Activated naive CD8-positive, alpha-beta T cell treated with anti-CD3 and anti-CD28 coated beads, Interleukin-2, amount 10 ng/mL, durations not matched to agents 7 days and 5 days (primary cell): ENCODE results near the gene TNFAIP2. TPM values are rescaled to one million over a fixed set of nuclear protein-coding genes. Genes with fewer than 3 reads are reported as not detected.

Source experiments
- ATAC-seq: fragments of 150-1000 bp; cut with Tn5 transposase; one replicate; pipeline ENCODE4 v1.10.0; 2021; ENCODE audit warnings: low read depth, moderate library complexity
- POLR2A ChIA-PET: fragments of 350-600 bp; sonication (Branson Sonifier 250); formaldehyde crosslinking; loops from one replicate; lab custom pipeline; 2021; ENCODE audit warnings: antibody characterized with exemption; lab: Charles Lee
- DNase-seq: peaks from one replicate; pipeline ENCODE4 v3.0.0; 2021
- H3K27ac Mint-ChIP-seq: one replicate; pipeline ENCODE4 v1.8.0; 2022; ENCODE audit warnings: mild to moderate bottlenecking, mixed read lengths
- H3K27me3 Mint-ChIP-seq: one replicate; pipeline ENCODE4 v1.8.0; 2022; ENCODE audit warnings: mild to moderate bottlenecking, moderate library complexity, mixed read lengths
- H3K36me3 Mint-ChIP-seq: one replicate; pipeline ENCODE4 v1.8.0; 2021; ENCODE audit warnings: mild to moderate bottlenecking, mixed read lengths
- H3K4me1 Mint-ChIP-seq: one replicate; pipeline ENCODE4 v1.8.0; 2021; ENCODE audit warnings: mixed read lengths
- H3K4me3 Mint-ChIP-seq: one replicate; pipeline ENCODE4 v1.8.0; 2022; ENCODE audit warnings: mild to moderate bottlenecking, moderate library complexity, mixed read lengths
- H3K9me3 Mint-ChIP-seq: one replicate; pipeline ENCODE4 v1.8.0; 2021; ENCODE audit warnings: mixed read lengths
- total RNA-seq, 2 experiments: library from RNA; stranded (reverse); gene quantifications; one replicate each; pipeline ENCODE4 v1.2.3, GENCODE V29; 2021

Gene TNFAIP2
- total RNA-seq, 2 experiments from 2014 or later = 3.0 TPM

GRCh38 chr14:103135333-103136260, 12.3 kb downstream of the TNFAIP2 start:
- Mint-ChIP-seq H3K4me1 (no peaks in the 10 kb centered on the region), H3K4me3 (no peak overlapping the region), H3K9me3 (no peaks in the 10 kb centered on the region), H3K27me3 (peaks cover 4% of the 10 kb centered on the region), H3K36me3 (no peaks in the 10 kb centered on the region), H3K27ac (no peak overlapping the region)
- POLR2A ChIA-PET = no interaction called here
- ATAC-seq (no peak), DNase-seq (no peak)

DNA sequence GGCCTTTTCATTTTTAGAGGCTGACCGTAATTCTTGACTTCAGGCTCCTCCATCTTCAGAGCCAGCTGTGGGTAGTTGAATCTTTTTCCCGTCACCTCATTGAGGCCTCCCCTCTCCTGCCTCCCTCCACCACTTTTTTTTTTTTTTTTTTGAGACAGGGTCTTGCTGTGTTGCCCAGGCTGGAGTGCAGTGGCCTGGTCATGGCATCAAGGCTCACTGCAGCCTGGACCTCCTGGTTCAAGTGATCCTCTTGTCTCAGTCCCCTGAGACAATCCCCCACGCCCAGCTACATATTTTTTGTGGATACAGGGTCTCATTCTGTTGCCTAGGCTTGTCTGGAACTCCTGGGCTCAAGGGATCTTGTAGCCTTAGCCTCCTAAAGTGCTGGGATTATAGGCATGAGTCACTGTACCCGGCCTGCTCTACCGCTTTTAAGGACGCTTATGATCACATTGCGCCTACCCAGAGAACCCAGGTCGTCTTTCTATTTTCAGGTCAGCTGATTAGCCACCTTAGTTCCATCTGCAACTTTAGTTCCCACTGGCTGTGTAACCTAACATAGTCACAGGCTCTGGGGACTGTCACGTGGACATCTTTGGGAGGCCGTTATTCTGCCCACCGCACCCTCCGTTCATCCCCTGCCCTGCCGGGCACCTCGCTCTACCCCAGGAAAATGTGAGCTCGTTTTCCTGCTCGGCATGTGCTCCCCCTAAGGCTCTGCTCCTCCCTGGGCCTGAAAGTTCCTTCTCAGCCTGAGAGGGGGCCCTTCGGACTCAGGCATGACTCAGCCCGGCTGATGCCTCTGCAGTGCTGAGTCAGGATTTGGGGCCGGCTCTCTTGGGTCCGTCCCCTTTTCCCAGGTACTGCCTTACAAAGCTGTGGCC, 13.4 kb downstream of the TNFAIP2 start:
- POLR2A ChIA-PET = no interaction called here
- Mint-ChIP-seq H3K27me3 (peaks cover 4% of the 10 kb centered on the region), H3K4me1 (no peaks in the 10 kb centered on the region), H3K27ac (no peak overlapping the region), H3K4me3 (no peak overlapping the region), H3K9me3 (no peaks in the 10 kb centered on the region), H3K36me3 (no peaks in the 10 kb centered on the region)
- DNase-seq (no peak), ATAC-seq (no peak)

- H3K9me3 Mint-ChIP-seq = no peaks in the 10 kb centered on the region
- DNase-seq (no peak), ATAC-seq (no peak)
- H3K4me3 Mint-ChIP-seq = no peak overlapping the region
- H3K36me3 Mint-ChIP-seq = no peaks in the 10 kb centered on the region
- peaks cover 4% of the 10 kb centered on the region for H3K27me3 Mint-ChIP-seq
- no peak overlapping the region for H3K27ac Mint-ChIP-seq
- POLR2A ChIA-PET = no interaction called here
- no peaks in the 10 kb centered on the region for H3K4me1 Mint-ChIP-seq
Observed at GRCh38 chr14:103137689-103138300, 14.5 kb downstream of the TNFAIP2 start.

- no peak for DNase-seq
- POLR2A ChIA-PET = no interaction called here
- no peaks in the 10 kb centered on the region for H3K4me1 Mint-ChIP-seq
- H3K27ac Mint-ChIP-seq = no peak overlapping the region
- peaks cover 4% of the 10 kb centered on the region for H3K27me3 Mint-ChIP-seq
- ATAC-seq = no peak
- no peak overlapping the region for H3K4me3 Mint-ChIP-seq
- H3K36me3 Mint-ChIP-seq = no peaks in the 10 kb centered on the region
- H3K9me3 Mint-ChIP-seq = no peaks in the 10 kb centered on the region
Observed at GRCh38 chr14:103138301-103139131, 15.3 kb downstream of the TNFAIP2 start.

DNA sequence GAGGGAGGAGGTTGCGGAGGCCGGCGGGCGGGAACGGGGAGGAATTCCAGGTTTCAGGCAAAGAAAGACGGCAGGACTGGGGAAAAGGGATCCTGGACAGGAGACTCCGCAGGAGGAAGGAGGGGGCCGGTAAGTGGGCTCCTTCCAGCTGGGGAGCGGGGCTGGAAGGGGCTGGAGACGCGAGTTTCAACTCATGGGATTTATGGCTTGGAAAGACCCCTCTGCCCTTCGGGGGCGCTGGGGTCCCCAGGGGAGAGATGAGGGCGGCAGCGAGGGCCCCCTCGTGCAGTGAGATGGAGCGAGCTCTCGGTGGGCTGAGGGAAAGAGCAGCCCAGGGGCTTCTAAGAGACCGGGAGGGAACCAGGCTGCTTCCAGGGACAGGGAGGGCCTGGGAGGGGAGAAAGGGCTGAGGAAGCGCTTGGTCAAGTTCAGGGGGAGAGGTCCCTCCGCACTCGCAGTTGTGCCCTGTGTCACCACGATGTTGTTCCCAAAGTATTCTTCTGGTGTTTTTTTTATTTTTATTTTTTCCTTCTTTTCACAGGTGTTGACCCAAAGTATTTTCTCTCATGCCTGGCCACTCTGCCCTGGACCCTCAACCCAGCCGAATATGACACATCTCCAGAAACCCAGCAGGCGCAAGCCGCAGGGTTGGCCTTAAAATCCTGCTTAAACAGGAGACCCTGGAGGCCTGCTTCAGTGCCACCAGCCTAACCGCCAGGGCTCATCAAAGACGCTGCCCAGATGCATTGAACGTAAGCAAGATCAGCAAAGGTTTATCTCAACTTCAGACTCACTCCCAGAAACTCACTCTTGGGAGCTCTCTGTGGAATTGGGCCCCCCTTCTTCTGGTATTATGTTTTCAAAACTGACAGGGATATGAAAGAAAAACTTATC, 16.1 kb downstream of the TNFAIP2 start:
- DNase-seq (no peak), ATAC-seq (no peak)
- POLR2A ChIA-PET = no interaction called here
- H3K4me1 Mint-ChIP-seq = no peaks in the 10 kb centered on the region
- no peaks in the 10 kb centered on the region for H3K36me3 Mint-ChIP-seq
- no peak overlapping the region for H3K4me3 Mint-ChIP-seq
- H3K27ac Mint-ChIP-seq = no peak overlapping the region
- H3K9me3 Mint-ChIP-seq = no peaks in the 10 kb centered on the region
- H3K27me3 Mint-ChIP-seq = peaks cover 4% of the 10 kb centered on the region

DNA sequence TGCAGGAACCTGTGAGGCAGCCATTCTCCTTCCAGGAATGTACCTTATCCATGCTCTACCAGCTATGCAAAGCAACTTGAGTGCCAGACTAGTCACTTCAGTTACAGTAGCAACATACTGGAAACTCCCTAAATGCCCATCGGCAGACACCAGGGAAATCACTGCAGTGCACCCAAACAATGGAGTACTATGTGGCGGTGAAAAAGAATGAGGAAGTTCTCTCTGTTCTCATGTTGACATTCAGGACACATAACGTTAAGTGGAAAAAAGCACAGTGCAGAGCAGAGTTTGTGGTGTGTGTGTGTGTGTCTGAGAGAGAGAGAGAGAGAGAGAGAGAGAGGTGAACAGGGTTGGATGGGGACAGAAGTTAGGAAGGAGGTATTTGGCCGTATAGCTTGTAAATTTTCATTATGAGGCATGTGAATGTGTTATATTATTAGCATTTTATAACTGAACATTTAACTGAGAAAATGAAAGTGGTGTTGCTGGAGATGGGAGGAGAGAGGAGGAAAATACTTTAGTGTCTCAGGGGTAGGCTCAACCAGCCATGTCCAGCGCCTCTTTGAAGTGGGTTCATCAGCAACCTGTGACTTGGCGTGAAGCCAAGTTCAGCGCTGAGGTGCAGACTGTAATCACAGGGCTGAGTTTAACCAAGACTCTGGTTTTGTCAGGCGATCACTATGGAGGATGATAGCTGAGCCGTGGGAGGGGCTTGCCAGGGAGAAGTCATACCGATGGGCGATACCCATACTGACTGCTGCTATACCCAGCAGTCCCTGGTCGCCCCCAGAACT, 17.3 kb downstream of the TNFAIP2 start:
- Mint-ChIP-seq H3K4me3 (no peak overlapping the region), H3K4me1 (no peaks in the 10 kb centered on the region), H3K36me3 (no peaks in the 10 kb centered on the region), H3K9me3 (no peaks in the 10 kb centered on the region), H3K27ac (no peak overlapping the region), H3K27me3 (peaks cover 4% of the 10 kb centered on the region)
- ATAC-seq (no peak), DNase-seq (no peak)
- POLR2A ChIA-PET = no interaction called here

- ATAC-seq = peak; percentile 33
- DNase-seq = no peak
Observed at GRCh38 chr14:103141117-103141796, 18.0 kb downstream of the TNFAIP2 start.

DNA sequence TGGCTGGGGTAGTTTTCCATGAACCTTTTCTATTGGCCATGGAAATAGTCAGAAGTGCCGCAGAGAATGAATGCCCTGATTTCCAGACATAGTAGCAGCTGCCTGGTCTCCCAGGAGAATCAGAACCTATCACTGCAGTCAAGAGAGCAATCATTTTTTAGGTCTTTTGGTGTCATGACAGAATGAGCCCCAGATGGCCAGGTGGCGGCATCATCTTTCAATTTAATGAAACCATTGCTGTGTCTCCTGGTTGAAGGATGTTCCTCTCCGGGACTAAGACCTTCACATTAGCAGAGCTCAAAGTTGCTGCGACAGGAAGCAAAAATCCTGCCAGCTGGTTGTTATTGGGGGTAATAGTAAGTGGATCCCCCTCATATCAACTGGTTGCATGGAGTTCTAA, 18.8 kb downstream of the TNFAIP2 start:
- no peak for DNase-seq
- H3K4me3 Mint-ChIP-seq = no peak overlapping the region
- POLR2A ChIA-PET = no interaction called here
- ATAC-seq = no peak
- H3K9me3 Mint-ChIP-seq = no peaks in the 10 kb centered on the region
- no peaks in the 10 kb centered on the region for H3K4me1 Mint-ChIP-seq
- H3K27ac Mint-ChIP-seq = no peak overlapping the region
- H3K36me3 Mint-ChIP-seq = no peaks in the 10 kb centered on the region
- H3K27me3 Mint-ChIP-seq = peaks cover 4% of the 10 kb centered on the region

More at GRCh38 chr14:103141117-103141796, 18.0 kb downstream of the TNFAIP2 start:
- H3K27me3 Mint-ChIP-seq = peaks cover 4% of the 10 kb centered on the region
- no peaks in the 10 kb centered on the region for H3K36me3 Mint-ChIP-seq
- POLR2A ChIA-PET = no interaction called here
- H3K27ac Mint-ChIP-seq = no peak overlapping the region
- H3K4me3 Mint-ChIP-seq = no peak overlapping the region
- H3K9me3 Mint-ChIP-seq = no peaks in the 10 kb centered on the region
- H3K4me1 Mint-ChIP-seq = no peaks in the 10 kb centered on the region

GRCh38 chr14:103142721-103143302, 19.6 kb downstream of the TNFAIP2 start:
- H3K36me3 Mint-ChIP-seq = no peaks in the 10 kb centered on the region
- H3K27me3 Mint-ChIP-seq = peaks cover 4% of the 10 kb centered on the region

DNA sequence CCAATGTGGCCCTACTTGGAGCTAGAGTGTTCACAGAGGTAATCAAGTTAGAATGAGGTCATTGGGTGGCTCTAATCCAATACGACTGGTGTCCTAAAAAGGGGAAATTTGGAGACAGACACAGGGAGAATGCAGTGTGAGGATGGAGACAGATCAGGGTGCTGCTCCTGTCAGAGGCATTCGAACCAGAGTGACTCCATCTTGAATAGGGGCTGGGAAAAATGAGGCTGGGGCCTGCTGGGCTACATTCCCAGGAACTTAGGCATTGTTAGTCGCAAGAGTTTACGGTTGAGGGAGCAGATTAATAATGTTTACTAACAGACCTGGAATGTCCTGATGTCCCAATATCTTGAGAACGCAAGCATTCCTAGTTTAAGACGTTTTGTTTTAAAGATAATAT, 20.2 kb downstream of the TNFAIP2 start:
- POLR2A ChIA-PET = no interaction called here
- Mint-ChIP-seq H3K36me3 (no peaks in the 10 kb centered on the region), H3K27me3 (peaks cover 4% of the 10 kb centered on the region), H3K27ac (no peak overlapping the region), H3K9me3 (no peaks in the 10 kb centered on the region), H3K4me3 (no peak overlapping the region), H3K4me1 (no peaks in the 10 kb centered on the region)
- DNase-seq (no peak), ATAC-seq (no peak)

More at GRCh38 chr14:103142721-103143302, 19.6 kb downstream of the TNFAIP2 start:
- no peaks in the 10 kb centered on the region for H3K4me1 Mint-ChIP-seq
- DNase-seq = no peak
- no peaks in the 10 kb centered on the region for H3K9me3 Mint-ChIP-seq
- no peak overlapping the region for H3K4me3 Mint-ChIP-seq
- POLR2A ChIA-PET = no interaction called here
- no peak overlapping the region for H3K27ac Mint-ChIP-seq
- ATAC-seq = no peak

DNA sequence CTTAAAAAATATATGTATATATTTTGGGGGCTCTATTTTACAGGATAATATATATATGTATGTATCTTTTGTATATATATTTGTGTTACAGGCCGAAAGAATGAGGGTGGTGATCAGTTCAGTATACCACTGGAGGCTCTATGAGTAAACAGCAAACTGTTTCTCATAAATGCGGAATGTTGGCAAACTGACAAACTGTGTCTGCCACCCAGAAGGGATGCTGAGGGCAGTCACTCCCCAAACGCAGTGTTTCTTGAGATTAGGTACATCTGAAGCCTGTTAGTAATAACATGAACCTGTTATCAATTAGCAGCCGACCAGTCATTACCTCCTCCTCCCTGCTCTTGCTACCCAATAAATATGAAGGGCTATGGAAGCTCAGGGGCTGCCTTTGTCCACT, 20.8 kb downstream of the TNFAIP2 start:
- no peak for ATAC-seq
- Mint-ChIP-seq H3K36me3 (no peaks in the 10 kb centered on the region), H3K4me3 (no peak overlapping the region), H3K27me3 (peaks cover 2% of the 10 kb centered on the region), H3K9me3 (no peaks in the 10 kb centered on the region), H3K27ac (no peak overlapping the region), H3K4me1 (no peaks in the 10 kb centered on the region)
- POLR2A ChIA-PET = no interaction called here
- DNase-seq = no peak
